MCF 10A (cell line): Measurements from ENCODE around the gene ATG16L2. TPM values are rescaled to one million over a fixed set of nuclear protein-coding genes. Genes with fewer than 3 reads are reported as not detected.
"Not testable (repeated sequence)": the region's sequence is repeated elsewhere in the genome, so short reads cannot be mapped to it uniquely, and the experiment has no call there.

ENCODE experiments used
- BruUV-seq: library from RNA; stranded (reverse); fragments of 400-500 nt; replicated peaks from 2 replicates; lab custom pipeline; 2021; lab: Mats Ljungman, UMichigan
- CTCF ChIA-PET: fragments of 300-600 bp; sonication (Branson Sonifier 250); formaldehyde crosslinking; extraction: SDS; loops from one replicate; lab custom pipeline; 2021; ENCODE audit warnings: antibody characterized with exemption, inconsistent platforms; lab: Yijun Ruan, JAX
- POLR2A ChIA-PET: fragments of 300-600, 350-650 bp; sonication (Branson Sonifier 250); formaldehyde crosslinking; extraction: SDS; loops from one replicate; lab custom pipeline; 2020; ENCODE audit warnings: antibody characterized with exemption, inconsistent platforms; lab: Yijun Ruan, JAX
- DNase-seq: peaks from one replicate; pipeline ENCODE4 v3.0.0-alpha.2; 2018; ENCODE audit not compliant: unreplicated experiment
- H3K27ac Mint-ChIP-seq: one replicate; pipeline ENCODE4 v1.8.0; 2022; ENCODE audit warnings: mild to moderate bottlenecking, low read depth, mixed read lengths; ENCODE audit not compliant: unreplicated experiment
- H3K27me3 Mint-ChIP-seq: one replicate; pipeline ENCODE4 v1.8.0; 2022; ENCODE audit warnings: mixed read lengths; ENCODE audit not compliant: insufficient read depth, unreplicated experiment
- H3K36me3 Mint-ChIP-seq: one replicate; pipeline ENCODE4 v1.8.0; 2022; ENCODE audit warnings: mild to moderate bottlenecking, moderate library complexity, mixed read lengths; ENCODE audit not compliant: insufficient read depth, unreplicated experiment
- H3K4me1 Mint-ChIP-seq: one replicate; pipeline ENCODE4 v1.8.0; 2022; ENCODE audit warnings: mixed read lengths; ENCODE audit not compliant: insufficient read depth, unreplicated experiment
- H3K4me3 Mint-ChIP-seq: one replicate; pipeline ENCODE4 v1.8.0; 2022; ENCODE audit warnings: mild to moderate bottlenecking, moderate library complexity, mixed read lengths; ENCODE audit not compliant: unreplicated experiment
- H3K9me3 Mint-ChIP-seq: one replicate; pipeline ENCODE4 v1.8.0; 2022; ENCODE audit warnings: mixed read lengths; ENCODE audit not compliant: unreplicated experiment
- CTCF ChIP-seq: fragments of 200-600 bp; IDR thresholded peaks from one replicate; pipeline ENCODE4 v1.8.0; 2022; ENCODE audit warnings: antibody characterized with exemption, mild to moderate bottlenecking; ENCODE audit not compliant: unreplicated experiment
- intact Hi-C: fragments of 100-400 bp; cut with micrococcal nuclease; formaldehyde crosslinking; loops from 2 replicates; pipeline ENCODE4 v1.14.1; 2022
- total RNA-seq: library from RNA; stranded (reverse); gene quantifications from 2 replicates; pipeline ENCODE4 v1.2.3, GENCODE V29; 2022

Gene ATG16L2
- total RNA-seq, 1 experiment from 2014 or later: 11.2 TPM

GRCh38 chr11:72808331-72808798, 5.8 kb upstream of the ATG16L2 start:
- Mint-ChIP-seq H3K4me1 (peaks cover 16% of the 10 kb centered on the region), H3K27me3 (no peaks in the 10 kb centered on the region), H3K36me3 (peaks cover 35% of the 10 kb centered on the region), H3K9me3 (no peaks in the 10 kb centered on the region), H3K27ac (no peak overlapping the region), H3K4me3 (no peak overlapping the region)
- POLR2A ChIA-PET: interaction anchor here (0.7 kb wide), 1 partner anchor 26 kb away, joined by 3 read pairs; no protein-coding TSS in a partner anchor
- intact Hi-C loops: no loop called here
- CTCF ChIA-PET: interaction anchor here (1.2 to 2.1 kb wide), 2 partner anchors 14 to 15 kb away, joined by 4 to 11 read pairs; partner anchors contain the start of gene STARD10
- no peak for DNase-seq
- no TSS peak for BruUV-seq
- no peak for TF ChIP-seq CTCF

GRCh38 chr11:72811686-72812085, 2.5 kb upstream of the ATG16L2 start:
- POLR2A ChIA-PET: interaction anchor here (0.7 to 2.8 kb wide), 2 partner anchors 18 to 87 kb away, joined by 5 to 26 read pairs; partner anchors contain the start of gene STARD10
- intact Hi-C loops, DNase-seq, H3K27me3 Mint-ChIP-seq, BruUV-seq, H3K9me3 Mint-ChIP-seq: not testable (repeated sequence)
- Mint-ChIP-seq H3K4me1 (peaks cover 26% of the 10 kb centered on the region), H3K27ac (peak overlapping the region; percentile 98), H3K36me3 (peaks cover 35% of the 10 kb centered on the region), H3K4me3 (peak overlapping the region; percentile 64)
- CTCF ChIA-PET: interaction anchor here (0.6 to 3.1 kb wide), 5 partner anchors 13 to 227 kb away, joined by 3 to 17 read pairs (median 3); partner anchors contain the start of gene STARD10

GRCh38 chr11:72812604-72812966, 1.6 kb upstream of the ATG16L2 start:
- Mint-ChIP-seq H3K36me3 (peaks cover 35% of the 10 kb centered on the region), H3K9me3 (no peaks in the 10 kb centered on the region), H3K4me1 (peaks cover 26% of the 10 kb centered on the region), H3K27ac (peak overlapping the region; percentile 98), H3K27me3 (no peaks in the 10 kb centered on the region), H3K4me3 (peak overlapping the region; percentile 100)
- no TSS peak for BruUV-seq
- no peak for TF ChIP-seq CTCF
- intact Hi-C loops: no loop called here
- peak; percentile 44 for DNase-seq
- CTCF ChIA-PET: interaction anchor here (0.9 to 3.1 kb wide), 8 partner anchors 18 to 497 kb away, joined by 3 to 17 read pairs (median 4); partner anchors contain the start of gene STARD10
- POLR2A ChIA-PET: interaction anchor here (0.6 to 2.8 kb wide), 9 partner anchors 9 to 329 kb away, joined by 3 to 26 read pairs (median 5); partner anchors contain the start of genes FCHSD2 and STARD10

DNA sequence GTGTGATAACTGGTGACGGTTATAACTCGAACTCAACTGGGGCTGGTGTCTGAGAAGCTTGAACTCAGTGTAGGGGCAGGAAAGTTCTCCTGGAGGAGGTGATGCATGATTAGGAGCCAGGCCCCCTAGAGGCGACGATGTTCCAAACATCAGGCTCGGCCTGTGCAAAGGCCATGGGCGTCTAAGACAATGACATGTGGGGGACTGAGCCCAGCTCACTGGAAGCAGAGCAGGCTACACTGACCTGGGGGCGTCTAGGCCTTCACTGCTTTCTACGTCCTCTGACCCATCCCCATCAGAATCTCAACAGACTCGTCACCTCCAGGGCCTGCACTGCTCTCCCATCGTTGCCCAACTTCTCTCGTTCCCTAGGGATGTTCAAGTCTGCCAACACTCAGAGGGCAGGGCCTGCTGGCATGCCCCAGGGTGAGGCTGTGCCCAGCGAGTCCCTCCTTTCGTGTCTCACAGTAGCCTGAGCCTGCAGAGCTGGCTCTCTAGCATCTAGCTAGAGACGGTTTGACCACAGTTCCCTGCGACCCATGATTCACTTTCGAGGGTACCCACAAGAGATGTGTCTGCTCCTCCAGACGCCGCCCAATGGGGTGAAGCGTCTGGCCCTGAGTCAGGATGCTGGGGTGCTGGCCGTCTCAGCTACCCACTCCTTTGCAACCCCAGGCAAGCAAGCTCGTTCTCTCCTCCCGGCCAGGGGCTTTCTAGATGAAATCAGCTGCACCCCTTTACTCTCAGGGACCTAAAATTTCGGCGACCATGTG, 1.1 kb upstream of the ATG16L2 start:
- TSS peak; percentile 63 for BruUV-seq
- Mint-ChIP-seq H3K27me3 (no peaks in the 10 kb centered on the region), H3K4me1 (peaks cover 26% of the 10 kb centered on the region), H3K36me3 (peaks cover 33% of the 10 kb centered on the region), H3K9me3 (no peaks in the 10 kb centered on the region), H3K27ac (peak overlapping the region; percentile 98), H3K4me3 (peak overlapping the region; percentile 100)
- ChIA-PET CTCF (interaction anchor here (0.6 to 3.1 kb wide), 13 partner anchors 19 to 763 kb away, joined by 3 to 17 read pairs (median 4); partner anchors contain the start of gene STARD10), POLR2A (interaction anchor here (0.7 to 2.8 kb wide), 10 partner anchors 8 to 329 kb away, joined by 3 to 26 read pairs (median 4); partner anchors contain the start of genes FCHSD2 and STARD10)
- peak; percentile 91 for DNase-seq
- TF ChIP-seq CTCF: peak; percentile 71
- intact Hi-C loops: loop anchor here (1.0 kb wide), 2 partner anchors 18 to 88 kb away; no protein-coding TSS in a partner anchor
